Measurements from ENCODE around the gene ACTR3C. TPM values are rescaled to one million over a fixed set of nuclear protein-coding genes. Genes with fewer than 3 reads are reported as not detected.

ACTR3C gene
- polyA plus RNA-seq, 1 of the 3 experiments (the other 2 are of a cell fraction) = 0.35 TPM

DNA sequence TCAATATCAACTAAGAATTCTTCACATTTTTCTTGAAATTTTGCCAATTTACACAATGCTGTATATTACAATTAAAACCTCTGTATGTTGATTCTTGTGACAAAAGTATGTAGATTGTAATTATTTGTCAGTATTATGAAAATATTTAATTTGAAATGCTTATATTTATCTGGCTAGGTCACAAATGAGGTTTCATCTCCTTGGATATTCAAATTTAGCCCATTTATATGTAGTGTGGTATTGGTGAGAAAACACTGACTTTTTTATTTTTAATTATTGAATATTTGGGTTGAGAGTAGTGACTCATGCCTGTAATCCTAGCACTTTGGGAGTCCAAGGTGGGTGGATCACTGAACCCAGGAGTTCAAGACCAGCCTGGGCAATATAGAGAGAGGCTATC, 21.0 kb upstream of the ACTR3C start (continued):
- no peak for TF ChIP-seq EZH2phosphoT487 (IDR thresholded peaks at IDR 0.05; ENCODE audit: borderline replicate concordance, low read depth)

DNA sequence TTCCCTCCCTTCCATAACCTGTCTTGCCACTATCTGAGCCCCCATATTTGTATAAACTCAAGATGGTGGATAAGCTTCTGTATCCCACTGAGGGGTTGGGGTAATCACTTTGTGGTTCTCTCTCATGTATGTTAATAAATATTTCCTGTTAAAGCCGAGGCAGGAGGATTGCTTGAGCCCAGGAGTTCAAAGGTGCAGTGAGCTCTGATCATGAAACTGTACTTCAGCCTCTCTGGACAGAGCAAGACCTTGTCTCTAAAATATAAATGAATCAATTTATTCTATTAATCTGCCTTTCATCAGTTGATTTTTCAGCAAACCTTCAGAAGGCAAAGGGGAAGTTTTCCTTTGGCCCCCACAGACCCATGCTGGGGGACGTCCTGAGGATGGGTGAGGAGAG, 19.9 kb upstream of the ACTR3C start:
- WGBS (ENCODE audit: low lambda C conversion rate) = 18% methylated on average over 2 of the region's 2 CpGs
- CTCF ChIA-PET = interaction anchor here (0.7 to 1.9 kb wide), 4 partner anchors 11 to 78 kb away, joined by 3 to 5 read pairs (median 4); no protein-coding TSS in a partner anchor

DNA sequence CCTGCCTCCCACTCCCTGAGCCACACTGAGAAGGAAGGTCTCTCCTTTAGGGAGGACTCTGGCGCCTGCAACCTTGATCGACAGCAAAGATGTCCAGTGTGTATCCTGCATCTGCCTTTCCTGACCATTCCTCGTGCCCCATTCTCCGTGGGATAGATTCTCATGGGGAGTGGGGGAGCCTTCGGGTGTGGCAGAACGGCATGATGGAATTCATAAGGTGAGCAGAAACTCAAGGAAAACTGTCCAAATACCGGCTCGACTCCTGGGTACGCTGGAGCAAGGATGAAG, 18.7 kb upstream of the ACTR3C start:
- H3K79me2 ChIP-seq (ENCODE audit: insufficient read depth) = no peaks in the 10 kb centered on the region
- no peaks in the 10 kb centered on the region for H3K9me3 ChIP-seq
- H3K4me2 ChIP-seq = no peak overlapping the region
- peaks cover 8% of the 10 kb centered on the region; the same call in 1 of the 2 replicates for H3K27me3 ChIP-seq (ENCODE audit: insufficient read depth)
- H4K20me1 ChIP-seq (ENCODE audit: insufficient read depth) = no peaks in the 10 kb centered on the region
- H3F3A ChIP-seq (replicated peaks; ENCODE audit: insufficient read depth) = no peaks in the 10 kb centered on the region
- ChIA-PET CTCF (interaction anchor here (1.1 to 1.9 kb wide), 2 partner anchors 12 to 80 kb away, joined by 3 to 5 read pairs; no protein-coding TSS in a partner anchor), POLR2A (no interaction called here)
- DNase-seq = no peak
- H3K9ac ChIP-seq = no peak overlapping the region
- H3K9me2 ChIP-seq = no peaks in the 10 kb centered on the region
- TF ChIP-seq TAF1 (IDR thresholded peaks at IDR 0.05; ENCODE audit: borderline replicate concordance, low read depth, low read length) = no peak
- no peak for TF ChIP-seq POLR2AphosphoS5 (IDR thresholded peaks at IDR 0.05; ENCODE audit: low read depth, low read length)
- TF ChIP-seq MEF2A (IDR thresholded peaks at IDR 0.05; ENCODE audit: borderline replicate concordance, low read depth) = no peak
- no peak for TF ChIP-seq FOSL2 (IDR thresholded peaks at IDR 0.05; ENCODE audit: borderline replicate concordance, low read depth)
- TF ChIP-seq, protein P1, sequence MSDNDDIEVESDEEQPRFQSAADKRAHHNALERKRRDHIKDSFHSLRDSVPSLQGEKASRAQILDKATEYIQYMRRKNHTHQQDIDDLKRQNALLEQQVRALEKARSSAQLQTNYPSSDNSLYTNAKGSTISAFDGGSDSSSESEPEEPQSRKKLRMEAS (IDR thresholded peaks at IDR 0.05; ENCODE audit: low read depth) = no peak
- TF ChIP-seq RFX5 (IDR thresholded peaks at IDR 0.05; ENCODE audit: low read length) = no peak
- TF ChIP-seq JUND (IDR thresholded peaks at IDR 0.05) = no peak
- no peak overlapping the region for H3K27ac ChIP-seq (ENCODE audit: low read depth in 2 of 2, low read length in 1 of 2)
- no peak overlapping the region for H3K4me3 ChIP-seq (ENCODE audit: low read depth in 2 of 2, low read length in 1 of 2)
- no peaks in the 10 kb centered on the region; a peak in 1 of 4 replicates for H3K4me1 ChIP-seq (ENCODE audit: control insufficient read depth in 1 of 2, insufficient read depth in 2 of 2, low read depth in 1 of 2, low read length in 1 of 2)
- H3K36me3 ChIP-seq (replicated peaks in 1 of 2; ENCODE audit: control insufficient read depth in 1 of 2, insufficient read depth in 2 of 2, low read length in 1 of 2) = no peaks in the 10 kb centered on the region
- H2AFZ ChIP-seq (ENCODE audit: low read depth) = no peak overlapping the region
- 92% methylated on average over 9 of the region's 9 CpGs for WGBS (ENCODE audit: low lambda C conversion rate)

More for the DNA sequence above, 19.9 kb upstream of the ACTR3C start:
- Histone ChIP-seq H3K27ac (ENCODE audit: low read depth in 2 of 2, low read length in 1 of 2) (no peak overlapping the region), H3K9ac (no peak overlapping the region), H4K20me1 (ENCODE audit: insufficient read depth) (no peaks in the 10 kb centered on the region), H3K9me3 (no peaks in the 10 kb centered on the region), H3K9me2 (no peaks in the 10 kb centered on the region), H3K4me1 (ENCODE audit: control insufficient read depth in 1 of 2, insufficient read depth in 2 of 2, low read depth in 1 of 2, low read length in 1 of 2) (no peaks in the 10 kb centered on the region; a peak in 1 of 4 replicates), H3K4me2 (no peak overlapping the region), H3K36me3 (replicated peaks in 1 of 2; ENCODE audit: control insufficient read depth in 1 of 2, insufficient read depth in 2 of 2, low read length in 1 of 2) (no peaks in the 10 kb centered on the region), H3K4me3 (ENCODE audit: low read depth in 2 of 2, low read length in 1 of 2) (no peak overlapping the region), H2AFZ (ENCODE audit: low read depth) (no peak overlapping the region), H3K79me2 (ENCODE audit: insufficient read depth) (no peaks in the 10 kb centered on the region), H3K27me3 (ENCODE audit: insufficient read depth) (peaks cover 8% of the 10 kb centered on the region; the same call in 1 of the 2 replicates), H3F3A (replicated peaks; ENCODE audit: insufficient read depth) (no peaks in the 10 kb centered on the region)
- POLR2A ChIA-PET = no interaction called here
- no peak for DNase-seq
- TF ChIP-seq, protein P1 (IDR thresholded peaks at IDR 0.05; ENCODE audit: low read depth) = no peak
- TF ChIP-seq RFX5 (IDR thresholded peaks at IDR 0.05; ENCODE audit: low read length) (no peak), TCF12 (IDR thresholded peaks at IDR 0.05) (no peak), SIN3A (IDR thresholded peaks at IDR 0.05; ENCODE audit: borderline replicate concordance, low read depth, low read length) (no peak), NFIC (IDR thresholded peaks at IDR 0.05; ENCODE audit: borderline replicate concordance) (no peak), NRF1 (IDR thresholded peaks at IDR 0.05; ENCODE audit: low read depth, low read length) (no peak), FOSL2 (IDR thresholded peaks at IDR 0.05; ENCODE audit: borderline replicate concordance, low read depth) (no peak), MEF2A (IDR thresholded peaks at IDR 0.05; ENCODE audit: borderline replicate concordance, low read depth) (no peak), FOXJ3 (CRISPR knock-in tag; IDR thresholded peaks at IDR 0.05) (no peak), RAD21 (IDR thresholded peaks at IDR 0.05; ENCODE audit: low read length) (no peak), TAF1 (IDR thresholded peaks at IDR 0.05; ENCODE audit: borderline replicate concordance, low read depth, low read length) (no peak), FOXM1 (IDR thresholded peaks at IDR 0.05; ENCODE audit: low read depth) (no peak), SMC3 (IDR thresholded peaks at IDR 0.05; ENCODE audit: low read depth, low read length) (no peak), RXRA (IDR thresholded peaks at IDR 0.05; ENCODE audit: borderline replicate concordance, low read depth) (no peak), GATA2 (CRISPR knock-in tag; IDR thresholded peaks at IDR 0.05) (no peak), CHD2 (IDR thresholded peaks at IDR 0.05; ENCODE audit: low read length, partially characterized antibody) (no peak)
- TF ChIP-seq, protein P2, sequence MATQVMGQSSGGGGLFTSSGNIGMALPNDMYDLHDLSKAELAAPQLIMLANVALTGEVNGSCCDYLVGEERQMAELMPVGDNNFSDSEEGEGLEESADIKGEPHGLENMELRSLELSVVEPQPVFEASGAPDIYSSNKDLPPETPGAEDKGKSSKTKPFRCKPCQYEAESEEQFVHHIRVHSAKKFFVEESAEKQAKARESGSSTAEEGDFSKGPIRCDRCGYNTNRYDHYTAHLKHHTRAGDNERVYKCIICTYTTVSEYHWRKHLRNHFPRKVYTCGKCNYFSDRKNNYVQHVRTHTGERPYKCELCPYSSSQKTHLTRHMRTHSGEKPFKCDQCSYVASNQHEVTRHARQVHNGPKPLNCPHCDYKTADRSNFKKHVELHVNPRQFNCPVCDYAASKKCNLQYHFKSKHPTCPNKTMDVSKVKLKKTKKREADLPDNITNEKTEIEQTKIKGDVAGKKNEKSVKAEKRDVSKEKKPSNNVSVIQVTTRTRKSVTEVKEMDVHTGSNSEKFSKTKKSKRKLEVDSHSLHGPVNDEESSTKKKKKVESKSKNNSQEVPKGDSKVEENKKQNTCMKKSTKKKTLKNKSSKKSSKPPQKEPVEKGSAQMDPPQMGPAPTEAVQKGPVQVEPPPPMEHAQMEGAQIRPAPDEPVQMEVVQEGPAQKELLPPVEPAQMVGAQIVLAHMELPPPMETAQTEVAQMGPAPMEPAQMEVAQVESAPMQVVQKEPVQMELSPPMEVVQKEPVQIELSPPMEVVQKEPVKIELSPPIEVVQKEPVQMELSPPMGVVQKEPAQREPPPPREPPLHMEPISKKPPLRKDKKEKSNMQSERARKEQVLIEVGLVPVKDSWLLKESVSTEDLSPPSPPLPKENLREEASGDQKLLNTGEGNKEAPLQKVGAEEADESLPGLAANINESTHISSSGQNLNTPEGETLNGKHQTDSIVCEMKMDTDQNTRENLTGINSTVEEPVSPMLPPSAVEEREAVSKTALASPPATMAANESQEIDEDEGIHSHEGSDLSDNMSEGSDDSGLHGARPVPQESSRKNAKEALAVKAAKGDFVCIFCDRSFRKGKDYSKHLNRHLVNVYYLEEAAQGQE (IDR thresholded peaks at IDR 0.05; ENCODE audit: low read depth, low read length) = no peak
